Sigmoid colon (tissue), 4 donors: ENCODE results near the gene ABCB1.

Experiments
- CTCF ChIP-seq, 4 experiments: fragments of 450-650 bp in 3 of 4; fragments of 200-600 bp in 1 of 4; IDR thresholded peaks; one replicate each; pipeline ENCODE4 v1.5.1; 2016 to 2019; ENCODE audit warnings: antibody characterized with exemption in 4 of 4, mild to moderate bottlenecking in 3 of 4, moderate library complexity in 2 of 4
- POLR2A ChIP-seq, 2 donors: fragments of 450-650 bp; IDR thresholded peaks; one replicate each; pipeline ENCODE4 v1.6.1; 2016; ENCODE audit warnings: antibody characterized with exemption in 2 of 2, mild to moderate bottlenecking in 2 of 2, moderate library complexity in 2 of 2
- POLR2AphosphoS5 ChIP-seq, 4 donors: sonication (generic); formaldehyde crosslinking; IDR thresholded peaks; one replicate each; pipeline ENCODE4 v1.6.1; 2017; ENCODE audit warnings: antibody characterized with exemption in 4 of 4

GRCh38 chr7:87530126-87530525, 70.6 kb downstream of the ABCB1 start:
- TF ChIP-seq CTCF (IDR thresholded peaks at IDR 0.05) (no peak), POLR2AphosphoS5 (IDR thresholded peaks at IDR 0.05) (no peak), POLR2A (IDR thresholded peaks at IDR 0.05) (no peak)
